GM19372 (cell line): ENCODE data around the gene CPNE9.

Experiments used
- ATAC-seq: cut with Tn5 transposase; IDR thresholded peaks from one replicate; pipeline ENCODE4 v1.9.1; 2021; ENCODE audit warnings: mild to moderate bottlenecking, low read depth, moderate library complexity; ENCODE audit not compliant: unreplicated experiment

CPNE9 gene, protein sequence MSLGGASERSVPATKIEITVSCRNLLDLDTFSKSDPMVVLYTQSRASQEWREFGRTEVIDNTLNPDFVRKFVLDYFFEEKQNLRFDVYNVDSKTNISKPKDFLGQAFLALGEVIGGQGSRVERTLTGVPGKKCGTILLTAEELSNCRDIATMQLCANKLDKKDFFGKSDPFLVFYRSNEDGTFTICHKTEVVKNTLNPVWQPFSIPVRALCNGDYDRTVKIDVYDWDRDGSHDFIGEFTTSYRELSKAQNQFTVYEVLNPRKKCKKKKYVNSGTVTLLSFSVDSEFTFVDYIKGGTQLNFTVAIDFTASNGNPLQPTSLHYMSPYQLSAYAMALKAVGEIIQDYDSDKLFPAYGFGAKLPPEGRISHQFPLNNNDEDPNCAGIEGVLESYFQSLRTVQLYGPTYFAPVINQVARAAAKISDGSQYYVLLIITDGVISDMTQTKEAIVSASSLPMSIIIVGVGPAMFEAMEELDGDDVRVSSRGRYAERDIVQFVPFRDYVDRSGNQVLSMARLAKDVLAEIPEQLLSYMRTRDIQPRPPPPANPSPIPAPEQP

DNA sequence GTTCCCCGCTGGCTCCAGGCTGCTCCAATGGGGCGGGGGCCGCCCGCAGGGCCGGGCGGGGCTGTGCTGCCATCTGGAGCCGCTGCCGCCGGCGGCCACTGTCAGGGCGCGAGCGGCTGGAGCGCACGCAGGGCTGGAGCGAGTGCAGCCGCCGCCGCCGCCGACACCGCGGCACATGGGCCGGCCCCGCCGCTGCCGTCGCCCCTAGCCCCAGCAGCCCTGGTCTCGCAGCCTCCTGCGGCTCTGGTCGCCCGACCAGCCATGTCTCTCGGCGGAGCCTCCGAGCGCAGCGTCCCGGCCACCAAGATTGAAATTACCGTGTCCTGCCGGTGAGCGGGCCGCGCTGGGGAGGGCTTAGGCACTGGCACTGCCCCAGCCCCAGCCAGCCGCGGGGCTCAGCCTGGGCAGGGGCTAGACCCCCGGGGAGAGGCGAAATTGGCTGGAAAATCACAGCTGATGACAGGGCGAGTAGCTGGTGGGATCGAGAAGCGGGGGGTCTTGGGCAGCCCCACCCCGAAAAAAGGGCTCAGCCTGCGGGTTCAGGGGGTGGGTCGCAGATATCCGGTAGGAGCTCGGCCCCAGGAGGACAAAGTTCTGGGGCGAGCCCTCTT is at the start of gene CPNE9:
Gene CPNE9 (plus strand): TSS at position 98 of the 611 bp plus-strand sequence. CDS start 164 bp downstream, at position 262.
- ATAC-seq: no peak

- no peak for ATAC-seq
These were observed 43.8 kb upstream of the CPNE9 start for GRCh38 chr3:9659849-9660248.

DNA sequence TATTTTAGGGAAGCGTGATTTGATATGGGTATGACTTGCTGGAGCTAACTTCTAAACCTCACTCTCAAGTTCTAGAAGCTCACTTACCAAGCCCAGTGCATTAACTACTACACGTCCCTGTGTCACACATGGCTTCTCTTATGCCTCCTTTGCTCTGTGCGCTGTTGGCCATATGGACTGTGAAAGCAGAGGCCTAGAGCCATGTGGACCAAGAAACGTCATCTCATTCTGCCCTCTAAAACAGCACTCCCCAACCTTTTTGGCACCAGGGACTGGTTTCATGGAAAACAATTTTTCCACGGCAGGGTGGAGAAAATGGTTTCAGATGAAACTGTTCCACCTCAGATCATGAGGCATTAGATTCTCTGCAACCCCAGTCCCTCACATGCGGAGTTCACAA is 42.7 kb upstream of the CPNE9 start:
- no peak for ATAC-seq

GRCh38 chr3:9664119-9664751 is 39.4 kb upstream of the CPNE9 start:
- ATAC-seq: no peak

DNA sequence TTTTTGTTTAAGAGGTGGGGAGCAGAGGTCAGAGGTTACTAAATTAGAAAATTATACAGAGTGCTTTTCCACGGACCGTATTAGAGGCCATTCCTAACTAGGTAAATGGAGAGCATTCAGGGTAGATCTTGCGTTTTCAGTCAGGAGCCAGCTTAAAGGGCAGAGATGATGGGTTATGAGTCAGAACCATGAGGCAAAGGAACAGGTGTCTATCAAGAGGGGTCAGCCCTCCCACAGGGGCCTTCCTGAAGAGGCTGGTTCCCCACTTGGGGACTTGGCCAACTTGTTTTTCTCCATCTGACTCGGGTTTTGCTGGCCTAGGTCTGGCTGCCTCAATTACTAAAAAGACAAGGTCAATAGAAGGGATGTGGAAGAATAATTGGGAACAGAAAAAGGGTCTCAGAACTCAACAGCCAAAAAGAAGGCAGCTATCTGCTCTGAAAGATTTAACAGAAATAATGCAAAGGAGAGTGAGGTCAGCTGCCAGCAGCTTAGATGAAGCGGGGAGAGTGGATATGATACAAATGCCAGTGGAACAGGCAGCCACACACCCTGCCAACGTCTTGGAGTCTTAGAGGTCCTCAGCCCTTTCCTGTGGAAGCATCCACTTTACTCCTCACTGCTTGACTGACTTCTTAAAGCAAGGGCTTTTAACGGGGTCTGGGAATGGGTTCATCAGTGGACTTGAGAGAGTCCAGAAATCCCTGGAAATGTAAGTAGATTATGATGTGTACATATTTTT is 36.8 kb upstream of the CPNE9 start:
- ATAC-seq: no peak

DNA sequence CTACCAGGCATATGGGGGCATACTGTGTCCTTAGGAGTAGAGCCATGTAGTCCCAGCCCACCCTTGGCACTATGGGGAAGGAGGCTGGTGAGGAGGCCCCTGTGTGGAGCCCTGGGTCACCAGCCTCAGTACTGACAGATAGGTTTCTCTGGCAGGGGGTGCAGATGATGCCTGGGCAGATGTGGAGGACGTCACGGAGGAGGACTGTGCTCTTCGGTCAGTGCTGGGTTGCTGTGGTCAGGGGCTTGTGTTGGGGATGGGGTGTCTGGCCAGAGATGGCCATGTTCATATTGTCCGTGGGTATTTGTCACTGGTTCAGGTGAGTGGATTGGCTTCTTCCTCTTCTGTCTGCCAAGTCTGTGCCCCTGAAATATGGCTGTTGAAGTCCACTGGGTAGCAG is 34.4 kb upstream of the CPNE9 start:
- no peak for ATAC-seq

DNA sequence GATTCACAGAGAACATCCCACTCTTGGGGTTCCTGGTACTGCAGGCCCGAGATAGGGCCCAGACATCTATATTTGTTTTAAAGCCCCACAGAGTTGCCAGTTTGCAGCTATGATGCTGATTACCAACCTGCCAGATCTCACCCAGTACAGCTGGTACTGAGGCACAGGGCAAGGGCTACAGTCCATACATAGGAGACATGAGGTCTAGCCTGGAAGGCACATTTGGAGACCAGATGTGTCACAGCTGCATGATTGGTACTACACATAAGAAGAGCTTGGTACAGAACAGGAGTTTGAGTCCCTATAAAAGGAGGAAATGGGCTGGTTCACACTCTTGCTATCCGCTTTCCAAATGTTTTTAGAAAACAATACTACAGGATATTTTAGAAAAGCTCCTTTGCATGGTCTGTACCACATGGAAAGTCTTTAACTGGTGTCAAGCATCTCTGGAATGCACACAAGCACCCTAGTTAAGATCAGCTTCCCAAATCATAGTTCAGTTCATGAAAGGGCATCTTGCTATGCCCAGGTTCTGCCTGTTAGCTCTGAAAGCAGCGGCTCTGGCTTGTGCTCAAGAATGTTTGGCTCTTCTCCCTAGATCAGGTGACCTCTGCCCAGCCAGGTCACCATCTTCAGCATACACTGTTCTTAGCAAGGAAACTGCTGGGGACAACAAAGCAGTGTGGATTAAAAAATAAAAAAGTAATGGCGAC is 33.8 kb upstream of the CPNE9 start:
- ATAC-seq: no peak

DNA sequence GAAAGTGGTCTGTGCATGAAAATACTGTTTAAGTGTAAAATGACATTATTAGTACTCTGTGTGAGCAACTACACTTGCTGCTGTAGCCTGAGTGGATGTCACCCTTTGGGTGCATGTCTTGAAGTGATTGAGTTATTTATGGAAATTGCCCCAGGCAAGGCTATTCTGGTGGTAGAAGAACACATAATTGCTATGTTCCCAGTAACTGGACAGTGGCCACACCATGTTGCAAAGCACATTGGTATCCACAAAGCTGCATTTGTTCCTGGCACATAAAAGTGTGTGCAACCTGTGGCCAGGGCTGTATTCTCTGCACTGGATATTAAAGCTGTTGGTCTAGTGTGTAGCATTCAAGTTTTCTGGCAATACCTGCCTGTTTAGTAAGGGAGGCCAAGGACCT is 30.6 kb upstream of the CPNE9 start:
- ATAC-seq: no peak

- no peak for ATAC-seq
These were observed 29.9 kb upstream of the CPNE9 start for GRCh38 chr3:9673752-9674151.

DNA sequence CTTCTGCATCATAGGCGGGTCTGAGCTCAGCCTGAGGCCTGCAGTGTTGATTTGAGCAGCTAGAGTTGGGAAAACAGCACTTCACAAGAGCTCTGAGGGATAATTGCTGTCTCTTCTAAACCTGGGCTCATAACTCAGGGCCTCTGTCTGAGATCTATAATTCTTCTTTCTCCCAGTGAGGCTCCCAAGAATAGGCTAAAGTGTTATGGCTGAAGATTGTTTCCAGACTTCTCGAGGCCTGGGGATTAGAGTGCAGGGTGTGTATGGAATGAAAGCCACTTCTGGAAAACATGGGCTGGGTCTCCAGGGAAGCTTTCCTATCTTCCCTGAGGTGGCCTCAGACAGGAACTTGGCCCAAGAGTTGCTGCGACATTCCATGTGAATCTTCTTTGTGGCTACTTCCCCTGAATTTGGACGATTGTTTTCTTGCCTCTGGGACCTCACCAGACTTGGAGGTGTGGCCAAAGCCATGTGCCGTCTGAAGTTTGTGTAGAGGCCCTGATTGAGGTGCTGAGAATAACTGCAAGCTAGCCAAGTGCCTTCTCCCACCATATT is 27.8 kb upstream of the CPNE9 start:
- no peak for ATAC-seq

- ATAC-seq: no peak
These were observed 26.8 kb upstream of the CPNE9 start for GRCh38 chr3:9676785-9677184.

- ATAC-seq: no peak
These were observed 25.1 kb upstream of the CPNE9 start for GRCh38 chr3:9678493-9678892.

DNA sequence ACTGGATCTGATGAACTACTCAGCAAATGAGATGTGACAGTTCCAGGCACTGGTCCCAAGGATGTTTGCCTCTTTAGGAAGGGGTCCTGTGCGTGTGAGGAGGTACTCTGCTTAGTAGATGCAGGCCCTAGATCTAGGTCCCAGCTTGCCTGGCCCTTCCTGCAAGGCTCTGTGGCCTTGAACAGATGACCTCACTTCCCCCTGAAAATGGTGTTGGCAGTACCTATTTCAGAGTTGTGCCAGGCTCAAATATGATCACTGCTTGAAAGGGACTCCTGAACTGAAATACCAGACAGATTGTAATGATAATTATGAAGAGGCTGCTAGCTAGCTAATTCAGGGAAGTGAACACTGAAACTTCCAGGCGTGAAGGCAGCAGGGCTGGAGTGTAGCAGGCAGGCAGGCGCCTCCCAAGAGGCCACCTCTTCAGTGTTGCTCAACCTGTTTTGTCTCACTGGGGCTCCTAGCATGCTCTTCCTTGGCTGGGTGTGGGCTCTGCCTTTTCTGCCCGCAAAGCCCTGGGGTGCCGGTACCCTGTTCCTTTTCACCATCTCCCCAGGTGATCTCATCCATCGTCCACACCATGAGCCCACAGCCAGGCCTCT is 24.1 kb upstream of the CPNE9 start:
- no peak for ATAC-seq

DNA sequence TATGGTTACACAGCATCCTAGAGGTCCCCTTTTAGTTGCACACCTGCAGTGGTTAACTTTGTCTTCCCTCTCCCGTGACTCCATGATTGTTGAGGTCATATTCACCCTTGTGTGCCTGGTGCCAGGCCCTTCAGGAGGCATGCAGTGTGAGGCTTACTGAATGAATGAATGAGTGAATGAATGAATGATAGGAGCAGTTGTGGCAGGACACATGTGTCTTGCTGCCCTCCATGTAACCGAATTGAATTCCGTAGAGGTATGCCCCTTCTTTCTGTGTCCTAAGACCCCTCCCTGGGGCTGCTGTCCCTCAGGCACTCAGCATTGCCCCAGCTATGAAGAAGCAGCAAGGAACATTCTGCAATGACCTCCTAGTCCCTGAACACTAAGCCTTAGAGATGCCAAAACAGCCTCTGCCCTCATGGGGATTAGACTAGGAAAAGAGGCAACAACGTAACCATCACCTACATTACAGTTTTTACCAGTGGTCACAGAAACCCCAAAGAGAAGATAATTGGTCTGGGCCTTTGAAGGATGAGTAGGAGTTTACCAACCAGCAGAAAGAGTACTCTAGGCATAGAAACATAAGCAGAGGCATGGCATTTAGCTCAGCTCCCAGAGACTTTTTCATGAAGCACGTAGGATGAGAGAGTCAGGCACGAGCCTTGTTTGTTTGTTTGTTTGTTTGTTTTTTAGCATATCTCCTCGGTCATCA is 22.5 kb upstream of the CPNE9 start:
- ATAC-seq: no peak

DNA sequence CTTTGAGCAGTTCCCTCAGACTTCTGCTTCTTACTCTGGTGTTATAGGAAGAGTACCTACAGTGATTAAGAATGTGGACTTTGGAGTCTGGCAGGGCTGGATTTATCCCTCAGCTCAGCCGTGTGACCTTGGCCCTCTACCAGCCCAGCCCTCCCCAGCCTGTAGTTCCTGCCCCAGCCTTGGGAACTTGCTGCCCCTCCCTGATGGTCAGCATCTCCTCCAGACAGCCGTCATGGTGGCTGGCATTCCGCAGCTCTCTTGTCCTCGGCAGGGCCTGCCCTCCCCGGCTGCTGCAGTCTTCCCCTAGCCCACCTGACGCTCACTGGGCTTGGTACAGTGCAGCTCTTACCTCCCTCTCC is 21.9 kb upstream of the CPNE9 start:
- ATAC-seq: no peak

GRCh38 chr3:9682096-9682495 is 21.5 kb upstream of the CPNE9 start:
- no peak for ATAC-seq

- ATAC-seq: no peak
These were observed 20.2 kb upstream of the CPNE9 start for GRCh38 chr3:9683426-9683825.

- ATAC-seq: no peak
These were observed 18.2 kb upstream of the CPNE9 start for GRCh38 chr3:9685216-9686049.
